GM19193 (cell line): ENCODE data around the gene C1QL2.

Source experiments
- POLR2A ChIP-seq: IDR thresholded peaks from 4 replicates; pipeline ENCODE4 v1.6.1; 2011; ENCODE audit not compliant: insufficient read depth, insufficient read length; ENCODE audit errors: extremely low read depth

Gene C1QL2

DNA sequence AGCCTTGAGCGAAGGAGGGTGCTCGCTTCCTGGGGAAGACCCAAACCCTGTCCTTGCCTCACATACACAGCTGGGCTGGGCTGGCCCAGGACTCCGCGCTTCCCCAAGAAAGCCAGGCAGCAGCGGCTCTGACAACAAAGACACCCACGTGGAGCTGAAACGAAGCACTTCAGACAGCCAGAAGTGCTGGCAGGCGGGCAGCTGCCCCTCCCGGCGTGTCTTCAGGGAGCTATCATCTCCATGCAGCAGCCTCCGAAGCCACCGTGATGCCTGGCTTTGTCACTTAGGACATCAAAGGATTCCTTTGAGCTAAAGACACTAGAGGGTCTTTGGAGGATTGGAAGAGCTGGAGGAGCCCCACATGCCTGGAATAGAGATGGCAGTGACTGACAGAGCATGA is 35.2 kb downstream of the C1QL2 start:
- TF ChIP-seq POLR2A = no peak

DNA sequence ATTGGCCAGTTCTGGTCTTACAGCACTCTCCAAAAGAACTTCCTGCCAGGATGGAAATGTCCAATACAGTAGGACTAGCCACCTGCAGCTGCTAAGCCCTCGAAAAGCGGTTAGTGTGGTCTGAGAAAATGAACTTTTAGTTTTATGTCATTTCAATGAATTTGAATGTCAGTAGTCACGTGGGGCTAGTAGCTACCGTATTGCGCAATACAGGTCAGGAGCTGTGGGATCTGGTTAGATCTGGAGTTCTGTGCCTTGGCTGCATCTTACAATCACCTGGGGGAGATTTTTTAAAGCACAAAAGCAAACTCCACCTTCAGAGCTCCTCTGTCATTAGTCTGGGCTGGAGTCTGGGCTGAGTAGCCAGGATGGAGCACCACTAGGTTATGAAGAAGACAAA is 35.9 kb downstream of the C1QL2 start:
- no peak for TF ChIP-seq POLR2A

DNA sequence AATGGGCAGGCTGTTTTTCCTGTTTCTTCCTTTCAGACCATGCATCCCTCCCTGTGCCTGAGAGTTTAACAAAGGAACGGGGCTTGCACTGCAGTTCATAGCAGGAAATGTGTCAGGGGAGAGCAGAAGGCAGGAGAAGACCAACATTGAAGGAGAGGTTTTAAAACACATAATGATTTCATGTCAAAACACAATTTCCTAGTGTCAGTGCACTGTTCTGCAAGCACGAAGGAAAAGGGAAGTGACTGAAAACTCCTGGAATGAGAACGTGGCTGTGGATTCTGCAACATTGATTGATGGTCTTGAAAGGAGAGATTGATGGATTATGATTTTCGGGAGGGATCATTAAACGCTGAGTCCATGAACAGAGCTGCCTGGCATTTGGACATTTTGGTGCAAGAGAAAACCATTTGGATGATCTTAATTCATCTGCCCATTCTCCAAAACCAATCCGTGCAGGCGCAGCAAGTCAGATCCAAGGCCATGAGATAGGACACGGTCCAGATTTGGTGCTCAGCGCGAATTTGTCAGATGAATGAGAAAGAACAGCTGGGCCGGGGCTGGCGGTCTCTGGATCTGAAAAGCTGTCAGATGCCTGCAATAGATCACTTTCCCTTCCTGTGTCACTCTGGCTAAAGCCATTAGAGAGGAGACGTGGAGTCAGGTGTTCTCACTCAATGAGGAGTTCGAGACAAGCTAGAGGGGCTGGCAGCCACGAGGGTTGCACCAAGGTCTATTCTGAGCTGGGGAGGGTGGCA is 38.4 kb downstream of the C1QL2 start:
- TF ChIP-seq POLR2A = no peak

DNA sequence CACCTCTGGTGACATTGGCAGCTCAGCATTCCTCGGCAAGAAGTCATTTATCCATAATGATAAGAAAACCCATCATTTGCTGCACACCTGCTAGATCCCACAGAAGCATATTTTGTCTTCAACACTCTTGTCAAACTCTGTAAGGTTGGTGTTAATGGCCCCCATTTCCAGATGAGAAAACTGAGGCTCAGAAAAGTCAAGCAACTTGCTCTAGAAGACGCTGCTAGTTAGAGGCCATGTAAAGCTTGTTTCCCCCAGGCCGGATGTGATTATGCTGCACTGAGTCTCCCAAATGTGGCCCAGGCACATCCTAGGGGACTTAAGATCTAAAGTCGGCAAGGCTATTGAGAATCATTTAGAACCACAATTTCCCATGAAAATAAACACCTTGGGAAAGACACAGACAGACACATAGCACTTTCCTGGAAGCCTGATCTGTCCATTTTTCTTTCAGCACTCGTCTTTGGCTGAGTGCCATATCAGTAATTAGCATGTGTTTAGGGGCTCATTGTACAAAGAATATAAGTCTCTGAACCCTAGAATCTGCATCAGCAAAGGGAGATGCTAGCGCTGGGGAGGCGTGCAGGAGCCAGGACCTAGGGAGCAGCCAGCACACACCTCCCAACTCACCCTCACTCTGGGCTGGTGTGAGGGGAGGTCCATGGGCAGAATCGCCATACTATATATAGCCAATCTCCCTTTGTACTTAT is 39.3 kb downstream of the C1QL2 start:
- TF ChIP-seq POLR2A = no peak

DNA sequence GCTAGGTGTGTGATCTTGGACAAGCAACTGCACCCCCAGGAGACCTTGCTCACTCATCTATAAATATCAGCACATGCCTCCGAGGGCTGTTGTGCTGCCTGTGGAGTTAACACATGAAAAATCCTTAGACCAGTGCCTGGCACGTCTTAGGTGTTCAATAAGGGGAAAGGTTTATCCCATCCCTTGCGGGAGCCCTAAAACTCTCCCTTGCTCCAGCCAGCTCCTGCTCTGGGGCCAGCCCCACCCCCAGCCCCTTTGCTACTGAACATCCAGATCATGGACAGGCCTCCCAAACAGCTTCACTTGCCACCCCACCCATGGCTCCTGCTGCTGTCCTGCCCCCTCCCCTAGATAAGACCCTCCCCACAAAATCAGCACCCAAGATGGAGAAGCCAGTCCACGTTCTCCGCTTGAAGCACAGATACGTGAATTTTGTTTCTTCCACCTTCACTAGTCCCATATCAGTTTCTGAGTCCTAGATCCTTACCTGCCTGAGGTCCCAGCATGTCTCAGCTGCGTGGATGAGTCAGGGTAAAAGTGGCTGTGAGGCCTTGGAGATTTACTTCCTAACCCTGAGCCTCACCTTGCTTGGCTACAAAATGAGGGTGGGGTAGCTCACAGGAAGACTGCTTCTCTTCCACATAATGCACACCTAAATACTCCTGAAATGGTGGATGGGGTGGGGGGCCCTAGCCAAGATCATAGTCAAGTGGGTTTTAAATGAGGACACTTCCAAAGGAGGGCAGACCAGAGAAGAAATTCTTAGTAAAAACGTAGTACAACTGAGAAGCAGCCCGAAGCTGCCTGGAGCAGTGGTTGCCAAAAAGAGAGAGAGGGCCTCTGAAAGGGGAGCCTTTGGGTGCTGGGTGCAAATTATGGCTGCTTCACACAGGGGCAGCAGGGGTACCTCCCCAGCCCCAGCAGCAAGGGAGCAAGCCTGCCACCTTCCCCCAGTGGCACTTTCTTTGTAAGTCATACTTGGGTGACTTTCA is 40.4 kb downstream of the C1QL2 start:
- no peak for TF ChIP-seq POLR2A

DNA sequence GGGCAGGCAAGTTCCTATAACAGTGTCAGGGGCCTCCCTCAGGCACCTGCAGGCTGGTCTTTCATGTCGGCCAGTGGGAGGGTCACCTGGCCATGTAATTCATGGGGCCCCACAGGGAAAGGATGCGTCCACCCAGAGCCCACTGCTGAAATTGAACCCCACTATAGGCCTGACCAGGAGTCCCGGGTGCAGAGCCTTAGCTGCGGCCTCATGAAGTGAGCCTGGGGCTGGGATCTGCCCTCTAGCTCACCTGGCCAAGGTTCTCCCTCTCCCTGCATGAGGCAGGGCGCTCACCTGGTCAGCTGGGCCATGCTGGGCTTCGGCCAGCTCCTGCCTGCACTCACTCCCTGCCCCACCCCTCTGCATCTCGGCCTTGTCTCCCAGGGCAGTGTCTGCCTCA is 41.1 kb downstream of the C1QL2 start:
- no peak for TF ChIP-seq POLR2A

DNA sequence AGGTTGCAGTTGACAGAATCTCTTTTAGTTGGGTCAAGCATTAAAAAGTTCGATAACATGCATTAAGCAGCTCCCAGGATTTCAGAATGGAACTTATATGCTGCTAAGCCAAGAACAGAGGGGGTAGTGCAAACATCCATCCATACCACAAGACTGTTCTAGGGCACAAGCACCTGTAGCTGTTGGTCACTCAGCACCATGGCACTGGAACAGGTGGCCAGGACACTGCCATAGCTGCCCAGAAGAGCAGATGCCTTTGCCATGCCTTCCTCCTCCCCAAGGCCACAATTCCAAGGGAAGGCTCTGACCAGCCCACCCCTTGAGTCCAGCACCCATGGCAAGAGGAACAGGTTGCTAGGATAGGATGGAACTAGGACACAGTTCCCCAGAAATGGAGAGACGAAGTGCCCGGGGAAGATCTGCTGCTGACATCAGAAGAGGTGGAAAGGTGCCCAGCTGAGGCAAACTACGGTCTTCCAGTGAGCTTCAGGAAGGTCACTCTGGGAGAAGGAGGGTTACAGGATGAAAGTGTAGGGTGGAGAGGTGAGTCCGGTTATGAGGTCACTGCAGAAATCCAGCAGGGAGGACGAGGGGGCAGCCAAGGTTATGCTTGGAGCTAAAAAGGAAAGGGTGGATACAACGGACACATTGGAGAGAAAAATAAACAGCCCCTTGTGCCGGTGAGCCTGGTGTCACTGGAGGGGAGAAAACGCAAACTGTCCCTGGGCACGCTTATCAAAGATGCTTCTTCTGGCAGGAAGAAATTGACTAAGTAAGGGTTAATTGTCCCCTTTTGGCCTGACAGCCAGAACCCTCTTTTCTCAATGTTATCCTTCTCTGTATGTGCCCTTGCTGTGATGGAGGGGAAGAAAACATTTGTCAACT is 41.9 kb downstream of the C1QL2 start:
- TF ChIP-seq POLR2A = no peak

DNA sequence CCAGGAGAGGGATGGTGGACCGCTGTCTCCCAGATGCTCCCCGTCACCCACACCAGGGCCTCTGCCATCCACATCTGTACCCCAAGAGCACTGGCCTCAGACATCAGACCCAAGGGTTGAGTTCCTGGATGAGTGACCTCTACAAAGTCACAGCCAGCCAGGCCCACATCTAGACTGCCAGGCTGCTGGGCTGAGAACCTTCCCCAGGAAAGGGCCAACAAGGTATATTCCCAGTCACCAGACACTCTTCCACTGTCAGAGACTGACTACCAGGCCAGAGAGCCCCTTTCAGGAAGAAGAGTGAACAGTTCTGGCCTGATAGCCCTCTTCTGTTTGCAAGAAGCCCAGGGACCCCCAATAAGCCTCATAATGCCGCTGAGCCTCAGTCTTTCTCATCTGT is 44.3 kb downstream of the C1QL2 start:
- no peak for TF ChIP-seq POLR2A

DNA sequence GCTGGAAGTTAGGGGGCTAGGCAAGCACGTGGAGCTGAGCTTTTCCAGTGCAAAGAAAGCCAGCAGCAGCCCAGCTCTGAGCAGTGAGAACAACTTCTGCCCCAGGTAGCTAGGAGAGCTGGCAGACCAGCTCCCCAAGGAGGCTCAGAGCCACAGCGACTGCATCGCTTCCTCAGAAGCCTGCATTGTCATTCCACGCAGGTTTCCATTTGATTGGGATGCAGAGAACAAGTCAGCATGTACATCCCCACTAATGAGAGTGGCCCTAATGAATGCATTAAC is 45.1 kb downstream of the C1QL2 start:
- TF ChIP-seq POLR2A = no peak

DNA sequence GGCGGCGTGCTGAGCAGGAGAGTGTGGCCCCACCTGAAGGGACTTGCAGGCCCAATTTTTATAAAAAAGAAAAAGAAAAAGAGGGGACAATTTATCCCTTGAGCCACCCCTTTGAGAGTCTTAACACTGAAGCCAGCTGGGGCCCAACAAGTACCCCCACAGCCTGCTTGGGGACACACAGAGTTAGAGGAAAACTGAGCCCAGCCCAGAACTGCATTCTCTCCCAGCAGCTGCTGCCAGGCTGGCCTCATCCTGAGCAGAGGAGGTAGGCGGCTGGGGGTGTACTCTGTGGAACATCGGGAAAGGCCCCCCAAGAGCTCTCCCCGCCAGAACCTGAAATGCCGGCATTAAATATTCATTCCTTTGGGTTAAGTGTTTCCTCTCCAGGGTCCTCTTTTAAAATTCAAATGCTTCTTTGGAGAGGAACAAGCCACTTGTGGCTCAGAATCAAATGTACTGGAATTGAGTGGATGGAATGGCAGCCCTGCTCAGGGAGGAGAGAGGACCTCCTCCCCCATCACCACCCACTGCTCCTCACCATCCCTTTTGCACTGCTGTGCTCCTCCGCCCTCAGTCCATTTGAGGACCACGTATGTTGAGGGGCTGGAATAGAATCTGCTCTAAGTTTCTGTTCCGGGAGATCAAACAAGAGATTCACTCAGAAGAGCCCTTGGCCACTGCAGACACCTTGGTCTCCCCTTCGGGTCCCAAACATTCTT is 45.6 kb downstream of the C1QL2 start:
- TF ChIP-seq POLR2A = no peak

DNA sequence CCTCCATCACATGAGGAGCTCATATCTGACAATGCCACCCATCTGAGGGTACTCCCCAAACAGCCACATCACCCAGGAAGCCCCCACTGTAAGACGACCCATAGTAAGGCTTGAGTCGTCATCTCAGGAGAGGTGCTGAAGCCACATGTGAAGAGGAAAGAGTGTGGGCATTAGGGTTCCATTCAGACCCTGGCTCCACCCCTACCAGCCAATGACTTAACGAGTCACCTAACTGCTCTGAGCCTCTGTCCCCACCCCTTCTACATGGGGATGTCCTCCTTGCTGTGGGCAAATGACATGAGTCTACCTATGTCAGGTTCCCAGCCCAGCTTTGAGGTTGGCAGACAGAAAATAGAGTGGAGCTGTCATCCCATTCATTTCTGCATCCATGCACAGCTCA is 46.3 kb downstream of the C1QL2 start:
- no peak for TF ChIP-seq POLR2A

DNA sequence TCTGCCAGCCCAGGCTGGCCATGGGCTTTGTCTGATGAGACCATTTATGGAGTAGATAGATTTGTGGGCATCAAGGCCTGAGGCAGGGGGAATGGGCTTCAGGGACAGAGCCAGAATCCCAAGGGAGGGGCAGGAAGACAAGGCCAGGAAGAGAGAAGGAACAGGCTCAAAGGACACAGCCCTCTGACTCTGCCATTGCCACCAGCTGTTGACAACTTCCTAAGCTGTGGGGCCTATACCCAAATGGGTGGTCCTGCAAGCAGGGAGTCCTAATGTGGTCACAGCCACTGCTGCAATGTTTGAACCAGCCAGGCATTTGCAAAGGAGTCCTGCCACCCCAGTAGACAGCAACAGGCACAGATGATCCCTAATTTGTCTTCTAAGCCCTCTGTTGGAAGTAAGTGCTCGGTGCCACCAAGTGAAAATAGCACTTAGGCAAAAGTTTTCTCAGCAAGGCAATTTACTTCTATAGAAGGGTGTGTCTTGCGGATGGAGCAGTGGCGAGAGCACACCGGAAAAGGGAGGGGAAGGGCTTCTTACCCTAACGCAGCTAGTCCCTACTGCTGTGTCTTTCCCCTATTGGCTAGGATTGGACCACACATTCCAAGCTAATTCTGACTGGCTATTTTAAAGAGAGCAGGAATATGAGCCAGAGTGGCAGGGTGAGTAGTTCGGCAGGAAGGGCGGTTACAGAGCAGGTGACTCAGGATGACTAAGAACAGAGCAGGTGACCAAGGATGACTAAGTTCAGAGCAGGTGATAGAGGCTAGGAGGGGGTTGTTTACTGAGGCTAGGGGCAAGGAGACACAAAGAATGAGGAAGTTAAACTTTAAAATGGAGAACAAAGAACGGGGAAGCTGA is 47.2 kb downstream of the C1QL2 start:
- TF ChIP-seq POLR2A = no peak

DNA sequence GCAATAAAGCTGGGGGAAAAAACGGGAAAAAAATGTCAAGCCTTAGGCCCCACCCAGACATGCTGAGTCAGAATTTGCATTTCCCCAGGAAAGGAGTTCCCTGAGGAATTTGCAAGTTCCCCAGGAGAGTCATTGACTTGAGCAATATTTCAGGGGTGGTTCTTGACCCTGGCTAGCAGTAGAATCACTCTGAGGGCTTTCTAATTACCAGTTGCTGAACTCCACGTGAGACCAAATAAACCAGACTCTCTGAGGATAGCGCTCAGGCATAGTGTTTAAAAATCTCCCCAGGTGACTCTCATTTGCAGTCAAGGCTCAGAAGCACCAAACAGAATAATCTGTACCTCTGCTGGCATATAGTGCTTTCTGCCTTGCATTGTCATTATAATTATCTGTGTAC is 48.7 kb downstream of the C1QL2 start:
- no peak for TF ChIP-seq POLR2A
